ENCODE data around the gene AFF4. TPM values are rescaled to one million over a fixed set of nuclear protein-coding genes. Genes with fewer than 3 reads are reported as not detected.
A peak's percentile ranks its signal among the peaks of the same experiment; 100 is the strongest.

The AFF4 gene
- total and polyA plus RNA-seq, 2 of the 4 experiments (the other 2 are of a cell fraction): 27.3 to 57.2 TPM

- Histone ChIP-seq H4K20me1 (ENCODE audit: insufficient read depth, low read length) (peaks cover 54% of the 10 kb centered on the region), H3K4me1 (ENCODE audit: control insufficient read depth, insufficient read depth, low read length) (no peaks in the 10 kb centered on the region), H2BK5ac (ENCODE audit: low read depth, low read length, poor library complexity, severe bottlenecking) (no peak overlapping the region), H3K9me3 (ENCODE audit: control insufficient read depth, insufficient read depth, low read length) (no peaks in the 10 kb centered on the region), H3K27ac (ENCODE audit: insufficient read depth, low read length) (no peak overlapping the region), H3K23ac (ENCODE audit: low read depth, low read length) (no peak overlapping the region), H3K18ac (ENCODE audit: low read depth, low read length) (no peak overlapping the region), H2BK120ac (ENCODE audit: low read depth, low read length) (no peak overlapping the region), H4K5ac (ENCODE audit: low read depth, low read length) (no peak overlapping the region), H3K56ac (ENCODE audit: extremely low read depth, insufficient read depth, low read length) (no peak overlapping the region), H2AK5ac (ENCODE audit: low read depth, low read length) (no peak overlapping the region), H2AFZ (replicated peaks; ENCODE audit: low read length, poor library complexity) (no peak overlapping the region), H3K9me1 (ENCODE audit: insufficient read depth, low read length) (peaks cover 2% of the 10 kb centered on the region; the same call in 1 of the 2 replicates), H2BK15ac (ENCODE audit: low read depth, low read length) (no peak overlapping the region), H4K91ac (ENCODE audit: insufficient read depth, low read depth, low read length) (no peak overlapping the region), H2BK20ac (ENCODE audit: low read depth, low read length) (no peak overlapping the region), H3K4me3 (ENCODE audit: insufficient read depth, low read depth, low read length) (no peak overlapping the region), H3K9ac (ENCODE audit: low read depth, low read length) (no peak overlapping the region), H3K14ac (replicated peaks; ENCODE audit: low read depth, low read length) (no peak overlapping the region), H3K79me1 (ENCODE audit: low read depth in 1 of 2, low read length in 2 of 2) (peaks cover 33 to 59% of the 10 kb centered on the region in 2 experiments), H2AK9ac (replicated peaks; ENCODE audit: low read depth, low read length, poor library complexity) (no peak overlapping the region), H3K4ac (ENCODE audit: low read depth, low read length) (no peak overlapping the region), H3K36me3 (ENCODE audit: control insufficient read depth, insufficient read depth, low read length) (peaks cover 13% of the 10 kb centered on the region), H3K27me3 (ENCODE audit: control insufficient read depth, insufficient read depth, low read length) (no peaks in the 10 kb centered on the region), H4K8ac (ENCODE audit: low read depth in 2 of 2, low read length in 2 of 2) (no peak overlapping the region), H3K4me2 (ENCODE audit: low read depth, low read length) (no peak overlapping the region)
- ChIA-PET CTCF (no interaction called here), POLR2A (ENCODE audit: unreplicated experiment) (no interaction called here)
- ATAC-seq (ENCODE audit: low read depth) (no peak), DNase-seq (peak; percentile 37)
- WGBS, 2 experiments (ENCODE audit: extremely low coverage in 2 of 2, insufficient read length in 1 of 2): 100% methylated on average over 1 of the region's 2 CpGs; no CpG with 5 or more reads in 1 of the 2 experiments
- no peak for TF ChIP-seq USF2 (IDR thresholded peaks at IDR 0.05; ENCODE audit: low read depth, low read length)
- no peak for TF ChIP-seq MXI1 (IDR thresholded peaks at IDR 0.05; ENCODE audit: borderline replicate concordance, low read depth, low read length)
- TF ChIP-seq RFX5 (IDR thresholded peaks at IDR 0.05; ENCODE audit: low read depth, low read length): no peak
- TF ChIP-seq CHD1 (IDR thresholded peaks at IDR 0.05; ENCODE audit: low read depth, low read length): no peak
- no peak for TF ChIP-seq MAZ (IDR thresholded peaks at IDR 0.05; ENCODE audit: borderline replicate concordance, low read depth, low read length)
- TF ChIP-seq FOS (IDR thresholded peaks at IDR 0.05; ENCODE audit: low read depth, low read length): no peak
- no peak for TF ChIP-seq POLR2A (IDR thresholded peaks at IDR 0.05; ENCODE audit: low read depth, low read length)
- no peak for TF ChIP-seq BHLHE40 (IDR thresholded peaks at IDR 0.05; ENCODE audit: low read depth, low read length)
- TF ChIP-seq RCOR1 (IDR thresholded peaks at IDR 0.05; ENCODE audit: insufficient replicate concordance, low read length): no peak
- TF ChIP-seq NFE2L2 (IDR thresholded peaks at IDR 0.05; ENCODE audit: low read depth, low read length): no peak
- intact Hi-C loops (cut with micrococcal nuclease) (no loop called here), dilution Hi-C loops (cut with HindIII; ENCODE audit: low sequenced_read_pairs, unreplicated experiment) (no loop called here), in situ Hi-C loops (cut with MboI; ENCODE audit: low sequenced_read_pairs) (no loop called here)
- no TSS peak for BruUV-seq (replicated peaks)
Measured at GRCh38 chr5:132907161-132907560, 56.3 kb downstream of the AFF4 start.
